HG02973 (cell line): ENCODE measurements around the gene NAGPA.

Experiments used
- ATAC-seq: cut with Tn5 transposase; IDR thresholded peaks from one replicate; pipeline ENCODE4 v1.9.1; 2021; ENCODE audit warnings: moderate library complexity; ENCODE audit not compliant: unreplicated experiment

The NAGPA gene

GRCh38 chr16:5004311-5004710, 29.4 kb downstream of the NAGPA start:
- ATAC-seq, result no peak

GRCh38 chr16:5003828-5004227, 29.9 kb downstream of the NAGPA start:
- no peak for ATAC-seq

- no peak for ATAC-seq
Observed at GRCh38 chr16:5003211-5003610, 30.5 kb downstream of the NAGPA start.

GRCh38 chr16:5002699-5003143, 31.0 kb downstream of the NAGPA start:
- no peak for ATAC-seq

GRCh38 chr16:5001986-5002385, 31.7 kb downstream of the NAGPA start:
- no peak for ATAC-seq

GRCh38 chr16:5001571-5001970, 32.2 kb downstream of the NAGPA start:
- no peak for ATAC-seq

- no peak for ATAC-seq
Observed at GRCh38 chr16:5000573-5001001, 33.1 kb downstream of the NAGPA start.

GRCh38 chr16:4994719-4995434, 38.9 kb downstream of the NAGPA start:
- no peak for ATAC-seq

- ATAC-seq, result no peak
Observed at GRCh38 chr16:4991754-4992153, 42.0 kb downstream of the NAGPA start.

- ATAC-seq, result no peak
Observed at GRCh38 chr16:4990415-4990814, 43.3 kb downstream of the NAGPA start.

- ATAC-seq, result no peak
Observed at GRCh38 chr16:4989391-4990006, 44.2 kb downstream of the NAGPA start.

GRCh38 chr16:4988647-4989046, 45.1 kb downstream of the NAGPA start:
- no peak for ATAC-seq

GRCh38 chr16:4987580-4988374, 46.0 kb downstream of the NAGPA start:
- no peak for ATAC-seq

GRCh38 chr16:4987250-4987579, 46.5 kb downstream of the NAGPA start:
- ATAC-seq, result no peak

- no peak for ATAC-seq
Observed at GRCh38 chr16:4984174-4984990, 49.4 kb downstream of the NAGPA start.

- no peak for ATAC-seq
Observed at GRCh38 chr16:4982056-4982867, 51.5 kb downstream of the NAGPA start.

- no peak for ATAC-seq
Observed at GRCh38 chr16:4981473-4981872, 52.3 kb downstream of the NAGPA start.

- ATAC-seq, result no peak
Observed at GRCh38 chr16:4980691-4981090, 53.0 kb downstream of the NAGPA start.

GRCh38 chr16:4979736-4980660, 53.7 kb downstream of the NAGPA start:
- no peak for ATAC-seq
